Motor neuron (in vitro differentiated cells): Measurements from ENCODE around the gene TMPRSS11F. TPM values are rescaled to one million over a fixed set of nuclear protein-coding genes. Genes with fewer than 3 reads are reported as not detected.

Source experiments
- ATAC-seq, 8 experiments: fragments of 200-7000 bp; cut with Tn5 transposase; replicated peaks in 6 of 8; 2 replicates each; pipeline ENCODE4 v1.8.0; 2021; ENCODE audit warnings: mild to moderate bottlenecking in 8 of 8, moderate library complexity in 8 of 8
- H3K27ac ChIP-seq, 2 donors: fragments of 250-450 bp; sonication (Bioruptor Pico); 2 replicates each; pipeline ENCODE4 v1.9.0; 2021; ENCODE audit warnings: antibody characterized with exemption in 2 of 2, mild to moderate bottlenecking in 2 of 2, moderate library complexity in 1 of 2
- H3K4me1 ChIP-seq, 2 donors: fragments of 250-450 bp; sonication (Bioruptor Pico); replicated peaks in 1 of 2; 2 replicates each; pipeline ENCODE4 v1.6.1; 2021; ENCODE audit warnings: antibody characterized with exemption in 2 of 2, mild to moderate bottlenecking in 2 of 2, moderate library complexity in 1 of 2
- H3K4me3 ChIP-seq, 5 donors: fragments of 250-450 bp; sonication (Bioruptor Pico); 2 replicates each; pipeline ENCODE4 v1.9.0; 2021; ENCODE audit warnings: antibody characterized with exemption in 5 of 5, mild to moderate bottlenecking in 5 of 5, moderate library complexity in 4 of 5
- WGBS, 10 experiments: fragments of 450-650 bp; shearing (Covaris generic); methylation state at CpG; one replicate each; pipeline ENCODE4 v1.0.0; 2022; 5-methylcytosine and 5-hydroxymethylcytosine counted together
- in situ Hi-C, 9 experiments: fragments of 400-800 bp; cut with MboI; loops; one replicate each; pipeline ENCODE4 v1.15.0; 2021; ENCODE audit warnings: low sequenced_read_pairs in 9 of 9, low pct_unique_long_range_greater_than_20kb in 2 of 9; ENCODE audit not compliant: unreplicated experiment in 9 of 9
- total RNA-seq, 8 experiments: library from RNA; unstranded; fragments of 300-600 nt; gene quantifications; 2 replicates each; pipeline versions ENCODE4 v1.2.3 to v1.2.4, GENCODE V29; 2022

Gene TMPRSS11F
- total RNA-seq, 8 experiments from 2014 or later = 0.09 to 0.36 (median 0.11) TPM; not detected in 5

DNA sequence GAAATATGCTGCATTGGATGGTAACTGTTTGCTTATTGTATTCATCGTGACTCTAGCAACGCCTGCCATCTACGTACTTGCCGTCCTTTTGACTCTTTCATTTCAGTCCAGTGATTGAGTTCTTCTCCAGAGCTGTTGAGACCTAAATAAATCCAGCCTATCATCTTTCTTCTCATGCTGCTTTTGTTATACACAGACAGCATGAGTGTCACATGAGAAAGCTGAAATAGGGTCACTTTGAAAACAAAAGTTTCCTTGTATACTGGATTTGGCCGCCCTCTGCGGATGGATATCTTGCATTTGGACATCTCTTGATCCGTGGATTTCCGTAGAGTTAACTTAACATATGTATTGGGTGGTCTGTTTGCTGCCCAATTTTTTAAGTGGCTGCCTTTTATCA lies 67.2 kb downstream of the TMPRSS11F start:
- H3K4me1 ChIP-seq = no peaks in the 10 kb centered on the region
- no peak overlapping the region for H3K27ac ChIP-seq
- no peak overlapping the region for H3K4me3 ChIP-seq
- 15 to 100% (median 85%) methylated on average over 1 to 8 of the region's 8 CpGs; no CpG with 5 or more reads in 1 of the 10 experiments for WGBS, 10 experiments
- no peak for ATAC-seq
- in situ Hi-C loops = no loop called here

- no peak overlapping the region for H3K4me3 ChIP-seq
- no peak overlapping the region for H3K27ac ChIP-seq
- WGBS, 10 experiments = 52 to 100% (median 96%) methylated on average over 2 to 28 of the region's 28 CpGs; no CpG with 5 or more reads in 4 of the 10 experiments
- no peak for ATAC-seq
- in situ Hi-C loops = no loop called here
- H3K4me1 ChIP-seq = no peaks in the 10 kb centered on the region
Observed at GRCh38 chr4:68038272-68038671, 91.4 kb downstream of the TMPRSS11F start.

GRCh38 chr4:68021185-68021584 lies 108.5 kb downstream of the TMPRSS11F start:
- in situ Hi-C loops = no loop called here
- no peak for ATAC-seq
- 0 to 75% (median 47%) methylated on average over 1 to 2 of the region's 2 CpGs; no CpG with 5 or more reads in 2 of the 10 experiments for WGBS, 10 experiments

DNA sequence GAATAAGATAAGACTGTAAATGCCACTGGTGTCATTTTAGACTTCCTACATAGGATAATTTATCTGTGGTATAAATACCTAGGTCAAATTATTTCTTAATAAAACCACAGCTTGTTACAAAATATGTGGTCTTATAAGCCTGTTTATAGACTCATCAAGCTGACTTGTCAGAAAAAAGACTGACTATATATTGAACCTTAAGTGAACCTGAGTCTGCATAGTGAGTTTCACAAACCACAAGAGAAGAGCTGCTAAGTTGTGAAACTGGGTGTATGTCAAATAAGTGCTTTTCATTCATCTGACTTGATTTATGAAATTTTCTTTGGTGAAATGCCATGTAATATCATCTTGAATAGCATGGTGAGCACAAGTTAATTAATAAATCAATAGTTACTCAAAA lies 118.0 kb downstream of the TMPRSS11F start:
- H3K4me1 ChIP-seq = no peaks in the 10 kb centered on the region
- ATAC-seq = no peak
- H3K4me3 ChIP-seq = no peak overlapping the region
- in situ Hi-C loops = no loop called here
- no peak overlapping the region for H3K27ac ChIP-seq

More at GRCh38 chr4:68021185-68021584, 108.5 kb downstream of the TMPRSS11F start:
- Histone ChIP-seq H3K4me3 (no peak overlapping the region), H3K4me1 (no peaks in the 10 kb centered on the region), H3K27ac (no peak overlapping the region)

Other genes with a start within 250 kb of the TMPRSS11F start
- 1 to 10 TPM in 3 of 8 experiments, under 1 TPM in 5; 0.20 to 1.8 (median 0.84) TPM for gene TMPRSS11D, start 245.9 kb downstream of the TMPRSS11F start, total RNA-seq
- gene TMPRSS11A, start 166.4 kb downstream of the TMPRSS11F start, total RNA-seq = under 1 TPM in 7 of 8 experiments, not detected in 1; 0.10 to 0.78 (median 0.40) TPM
- under 1 TPM in 2 of 8 experiments, not detected in 6; 0.08 to 0.19 TPM for gene TMPRSS11B, start 115.8 kb upstream of the TMPRSS11F start, total RNA-seq
- gene YTHDC1, start 220.2 kb upstream of the TMPRSS11F start, total RNA-seq = 10 to 100 TPM; 62.3 to 92.7 (median 77.1) TPM